GM04504 (cell line): Measurements from ENCODE around the gene STRBP.
"Not testable (repeated sequence)": the region's sequence is repeated elsewhere in the genome, so short reads cannot be mapped to it uniquely, and the experiment has no call there.

ENCODE experiments used
- DNase-seq: peaks from one replicate; pipeline ENCODE4 v3.0.0-alpha.2; 2012; ENCODE audit warnings: low read depth

The STRBP gene

GRCh38 chr9:123268465-123269259 is at the start of gene STRBP:
STRBP (minus strand) TSS chr9:123268586; CDS start chr9:123184134, 84,452 bp downstream.
- peak; percentile 48 for DNase-seq

DNA sequence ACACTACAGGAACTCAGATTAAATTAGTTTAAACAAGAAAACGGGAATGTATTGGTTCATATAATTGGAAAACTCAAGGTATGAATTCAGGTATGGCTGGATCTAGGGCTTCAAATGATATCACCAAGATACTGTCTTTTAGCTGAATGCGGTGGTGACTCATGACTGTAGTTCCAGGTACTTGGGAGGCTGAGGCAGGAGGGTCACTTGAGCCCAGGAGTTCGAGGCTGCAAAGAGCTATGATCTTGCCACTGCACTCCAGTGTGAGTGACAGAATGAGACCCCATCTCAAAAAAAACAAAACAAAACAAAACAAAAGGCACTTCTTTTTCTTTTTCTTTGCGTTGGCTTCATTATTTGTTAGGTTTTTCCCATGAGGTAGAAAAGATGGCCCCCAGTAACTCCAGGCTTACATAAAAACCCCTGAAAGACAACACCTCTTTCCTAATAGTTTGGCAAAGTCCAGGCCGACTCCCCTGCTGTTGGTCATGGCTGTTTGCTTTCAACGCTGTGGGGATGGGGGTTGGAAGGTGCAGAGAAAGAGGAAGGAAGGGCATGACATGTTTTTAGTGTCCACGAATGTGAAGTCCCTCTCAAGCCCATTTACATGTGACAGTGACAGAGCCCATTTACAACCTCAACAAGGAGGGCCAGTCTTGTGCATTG is 47.8 kb upstream of the STRBP start:
- no peak for DNase-seq

- DNase-seq: no peak
Measured at GRCh38 chr9:123315635-123316034, 47.2 kb upstream of the STRBP start.

GRCh38 chr9:123314617-123315016 is 46.2 kb upstream of the STRBP start:
- DNase-seq: no peak

DNA sequence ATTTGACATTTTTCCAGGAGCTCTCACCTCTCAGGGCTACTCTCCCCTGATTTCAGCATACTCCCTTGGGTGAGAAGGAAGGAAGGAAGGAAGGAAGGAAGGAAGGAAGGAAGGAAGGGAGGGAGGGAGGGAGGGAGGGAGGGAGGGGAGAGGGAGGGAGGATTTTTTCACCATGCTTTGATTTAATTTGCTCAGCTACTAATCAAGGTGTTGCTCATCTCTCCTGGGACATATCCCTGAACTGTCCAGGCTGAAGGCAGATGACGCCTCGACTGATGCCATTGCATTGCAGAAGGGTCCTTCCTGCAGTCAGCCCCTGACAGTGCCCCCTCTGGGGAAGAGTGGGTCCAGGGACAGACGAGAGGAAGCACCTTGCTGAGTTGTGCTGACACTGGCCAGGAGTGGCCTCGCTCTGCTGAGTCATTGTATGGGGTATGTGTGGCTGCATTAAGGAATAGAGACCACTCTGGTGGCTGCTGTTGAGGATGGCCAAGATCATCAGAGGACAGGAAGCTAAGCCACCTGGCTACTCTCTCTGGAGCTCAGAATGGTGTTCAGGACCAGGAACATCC is 44.0 kb upstream of the STRBP start:
- no peak for DNase-seq

DNA sequence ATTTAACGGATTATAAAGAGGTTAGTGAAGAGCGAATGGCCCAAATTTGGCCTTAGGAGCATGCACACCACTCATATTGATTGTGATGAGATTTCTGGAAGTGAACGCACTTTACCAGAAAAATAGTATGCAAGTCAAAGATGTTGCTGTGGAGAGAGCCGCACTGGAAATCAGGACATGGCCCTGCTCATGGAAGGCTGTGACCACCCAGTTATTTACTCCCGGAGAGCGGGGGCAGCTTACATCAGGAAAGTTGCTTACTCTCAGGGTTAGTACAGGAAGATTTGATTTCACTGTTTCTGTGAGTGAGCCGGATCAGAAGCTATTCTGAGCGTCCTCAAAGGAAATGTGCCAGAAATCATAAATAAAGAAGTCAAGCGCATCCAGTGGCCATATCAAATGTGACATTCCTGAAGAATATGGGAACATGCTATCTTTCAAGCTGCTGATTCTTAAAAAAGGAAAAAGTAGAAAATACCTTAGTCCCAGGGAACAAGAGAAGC is 42.9 kb upstream of the STRBP start:
- DNase-seq: no peak

- DNase-seq: no peak
Measured at GRCh38 chr9:123310551-123311249, 42.3 kb upstream of the STRBP start.

DNA sequence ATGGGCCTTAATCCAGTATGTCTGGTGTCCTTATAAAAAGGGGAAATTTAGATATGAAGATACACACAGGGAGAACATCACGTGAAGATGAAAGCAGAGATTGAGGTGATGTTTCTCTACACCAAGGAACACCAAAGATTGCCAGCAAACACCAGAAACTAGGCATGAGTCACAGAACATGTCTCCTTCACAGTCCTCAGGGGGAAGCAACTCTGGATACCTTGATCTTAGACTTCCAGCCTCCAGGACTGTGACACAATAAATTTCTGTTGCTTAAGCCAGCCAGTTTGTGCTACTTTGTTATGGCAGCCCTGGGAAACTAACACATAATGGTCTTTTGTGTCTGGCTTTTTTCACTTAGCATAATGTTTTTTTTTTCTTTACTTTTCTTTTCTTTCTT is 41.2 kb upstream of the STRBP start:
- no peak for DNase-seq

DNA sequence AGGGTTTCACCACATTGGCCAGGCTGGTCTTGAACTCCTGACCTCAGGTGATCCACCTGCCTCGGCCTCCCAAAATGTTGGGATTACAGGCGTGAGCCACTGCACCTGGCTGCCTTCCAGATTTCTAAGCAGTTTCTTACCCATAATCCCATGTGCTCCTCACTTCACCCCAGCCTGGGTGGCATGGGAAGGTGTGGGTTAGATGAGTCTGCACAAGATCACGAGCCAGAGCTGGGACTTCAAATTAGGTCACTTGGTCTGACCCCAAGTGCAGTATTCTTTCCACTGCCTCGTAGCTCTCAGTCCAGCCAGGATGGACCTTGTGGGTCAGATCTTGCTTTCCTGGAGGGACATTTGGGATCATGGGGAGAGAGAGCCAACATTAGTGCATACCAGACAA is 37.5 kb upstream of the STRBP start:
- DNase-seq: no peak

GRCh38 chr9:123304340-123304691 is 35.9 kb upstream of the STRBP start:
- DNase-seq: no peak

DNA sequence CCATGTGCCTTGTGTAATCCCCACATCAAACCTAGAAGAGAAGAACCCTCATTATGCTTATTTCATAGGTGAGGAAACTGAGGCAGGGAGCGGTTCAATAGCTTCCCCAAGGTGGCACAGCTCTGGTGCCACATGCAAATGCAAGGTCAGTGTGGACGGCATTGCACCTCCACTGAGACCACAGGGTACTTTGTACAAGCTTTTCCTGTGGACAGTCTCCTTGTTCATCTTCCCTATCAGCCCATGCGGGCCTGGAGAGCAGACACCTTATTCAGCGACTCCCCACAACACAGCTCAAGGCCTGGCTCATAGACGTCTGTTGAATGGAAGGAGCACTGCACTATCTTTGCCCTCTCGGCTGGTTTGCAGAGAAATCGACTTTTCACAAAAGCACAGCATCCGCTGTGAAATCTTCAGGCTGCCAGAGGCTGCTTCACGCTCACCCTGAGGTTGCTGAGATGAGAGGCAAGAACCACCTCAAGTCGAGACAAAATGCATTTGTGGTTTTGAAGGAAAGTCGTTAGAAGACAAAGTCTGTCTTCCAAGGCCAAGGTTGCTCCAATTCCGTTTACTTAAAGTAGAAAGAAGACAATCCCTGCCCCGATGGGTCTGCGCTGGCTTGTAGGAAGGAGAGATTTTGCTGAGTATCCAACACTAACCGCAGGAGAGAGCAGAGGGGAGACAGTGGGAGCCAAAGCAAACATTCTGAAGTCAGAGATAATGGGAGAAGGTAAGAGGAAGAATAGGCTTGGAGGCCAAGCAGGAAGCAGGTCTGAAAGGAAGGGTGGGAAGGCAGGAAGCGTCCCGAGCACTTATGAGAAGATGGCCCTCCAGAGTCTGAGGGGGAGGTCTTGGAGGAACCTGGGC is 34.2 kb upstream of the STRBP start:
- no peak for DNase-seq

DNA sequence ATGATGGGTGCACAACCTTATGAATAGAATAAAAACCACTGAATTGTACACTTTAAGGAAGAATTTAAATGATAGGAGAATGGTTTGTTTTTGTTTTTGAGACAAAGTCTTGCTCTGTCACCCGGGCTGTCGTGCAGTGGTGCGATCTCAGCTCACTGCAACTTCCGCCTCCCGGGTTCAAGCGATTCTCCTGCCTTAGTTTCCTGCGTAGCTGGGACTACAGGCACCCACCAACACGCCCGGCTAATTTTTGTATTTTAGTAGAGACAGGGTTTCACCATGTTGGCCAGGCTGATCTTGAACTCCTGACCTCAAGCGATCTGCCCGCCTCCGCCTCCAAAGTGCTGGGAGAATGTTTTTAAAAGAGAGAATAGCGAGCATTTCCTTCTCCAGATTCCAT is 33.5 kb upstream of the STRBP start:
- not testable (repeated sequence) for DNase-seq

DNA sequence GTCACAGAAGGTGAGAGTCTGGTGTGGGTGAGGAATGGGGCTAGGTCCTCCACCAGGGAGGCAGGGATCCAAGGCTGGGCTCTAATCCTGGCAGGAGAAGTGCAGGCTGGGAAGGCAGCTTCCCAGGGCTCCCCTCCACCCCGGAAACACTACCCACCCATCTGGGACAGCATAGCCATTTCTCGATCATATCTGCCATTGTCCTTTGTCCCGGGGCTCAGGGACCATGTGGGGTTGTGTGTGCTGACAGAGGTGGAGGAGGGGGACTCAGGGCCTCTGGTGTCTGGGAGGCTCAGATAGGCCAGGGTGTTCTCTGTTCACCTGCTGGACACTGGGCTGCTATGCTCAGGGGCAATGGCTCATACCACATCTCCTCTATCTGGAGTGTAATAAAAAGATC is 32.2 kb upstream of the STRBP start:
- no peak for DNase-seq

DNA sequence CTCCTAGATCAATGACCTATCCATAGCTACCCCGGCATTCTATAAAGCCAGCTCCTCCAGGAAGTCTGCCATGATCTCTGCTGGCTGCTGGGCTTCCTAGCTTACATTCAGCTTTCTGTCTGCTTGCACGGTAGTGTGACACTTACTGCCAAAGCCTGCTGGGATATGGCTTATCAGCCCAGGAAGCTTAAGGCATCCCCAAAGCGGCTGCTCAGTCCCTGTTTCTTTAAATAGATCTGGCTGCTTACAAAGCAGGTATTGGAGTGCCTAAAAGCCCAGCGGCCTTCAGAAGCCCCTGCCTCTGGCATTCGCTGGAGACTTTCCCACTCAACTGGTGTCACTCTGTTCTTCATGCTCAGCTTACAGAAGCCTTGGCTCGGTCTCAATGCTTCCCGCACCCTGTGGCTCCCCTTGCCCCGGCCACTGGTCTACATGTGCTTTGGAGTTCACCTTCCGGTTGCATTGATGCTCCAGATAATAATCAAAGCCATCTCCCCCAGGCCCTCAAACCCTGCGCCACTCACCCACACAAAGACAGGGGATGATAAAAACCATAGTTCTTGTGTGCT is 31.3 kb upstream of the STRBP start:
- DNase-seq: no peak

- DNase-seq: no peak
Measured at GRCh38 chr9:123296174-123296573, 27.8 kb upstream of the STRBP start.

DNA sequence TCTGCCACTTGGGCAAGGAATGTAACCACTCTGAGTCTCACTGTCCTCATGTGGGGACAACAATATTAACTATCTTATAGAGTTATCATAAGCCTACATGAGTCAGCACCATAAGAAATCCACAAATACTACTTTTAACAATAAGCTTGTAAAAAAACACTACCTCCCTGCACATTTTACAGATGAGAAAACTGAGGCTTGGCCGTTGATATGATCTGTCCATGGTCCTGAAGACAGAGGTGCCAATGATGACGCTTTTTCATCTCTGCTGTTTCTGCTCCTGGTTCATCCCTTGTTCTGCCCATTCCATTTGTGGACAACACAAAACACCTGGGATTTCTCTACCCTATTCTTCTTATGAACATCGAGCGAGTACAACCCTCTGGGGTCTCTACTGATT is 23.4 kb upstream of the STRBP start:
- no peak for DNase-seq

- DNase-seq: no peak
Measured at GRCh38 chr9:123290764-123291163, 22.4 kb upstream of the STRBP start.

DNA sequence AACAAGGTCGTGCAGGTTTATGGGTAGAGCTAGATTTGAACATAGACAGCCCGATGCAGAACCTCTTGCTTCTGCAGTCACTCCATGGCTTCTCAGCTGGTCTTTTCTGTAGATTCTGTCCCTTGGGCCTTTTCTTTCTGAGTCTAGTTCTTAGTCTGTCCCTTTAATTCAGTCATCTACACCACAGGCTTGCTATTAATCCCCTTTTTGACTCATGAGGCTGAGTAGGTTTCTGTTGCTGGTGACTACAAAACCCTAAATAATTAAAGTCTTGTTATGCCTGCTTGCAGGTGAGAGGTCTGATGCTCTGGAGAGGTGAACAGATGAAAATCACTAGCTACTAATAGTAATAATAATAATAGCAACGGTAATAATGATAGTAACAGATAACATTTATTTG is 19.3 kb upstream of the STRBP start:
- no peak for DNase-seq

DNA sequence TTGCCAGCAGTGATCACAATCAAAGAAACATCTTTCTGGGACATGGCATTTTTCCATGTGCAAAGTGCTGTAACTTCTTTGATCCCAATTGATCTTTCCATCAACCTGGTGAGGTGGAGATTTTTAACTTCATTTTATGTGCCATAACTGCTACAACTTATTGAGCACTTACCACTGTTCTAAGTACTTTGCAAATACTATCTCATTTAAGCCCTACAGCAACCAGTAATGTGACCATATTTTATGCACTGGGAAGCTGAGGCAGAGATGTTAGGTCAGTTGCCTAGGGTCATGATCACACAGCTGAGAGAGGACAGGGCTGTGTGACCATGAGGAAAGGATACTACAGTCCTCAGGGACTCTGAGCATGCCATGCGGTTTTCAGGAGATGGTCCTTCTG is 17.9 kb upstream of the STRBP start:
- DNase-seq: no peak

DNA sequence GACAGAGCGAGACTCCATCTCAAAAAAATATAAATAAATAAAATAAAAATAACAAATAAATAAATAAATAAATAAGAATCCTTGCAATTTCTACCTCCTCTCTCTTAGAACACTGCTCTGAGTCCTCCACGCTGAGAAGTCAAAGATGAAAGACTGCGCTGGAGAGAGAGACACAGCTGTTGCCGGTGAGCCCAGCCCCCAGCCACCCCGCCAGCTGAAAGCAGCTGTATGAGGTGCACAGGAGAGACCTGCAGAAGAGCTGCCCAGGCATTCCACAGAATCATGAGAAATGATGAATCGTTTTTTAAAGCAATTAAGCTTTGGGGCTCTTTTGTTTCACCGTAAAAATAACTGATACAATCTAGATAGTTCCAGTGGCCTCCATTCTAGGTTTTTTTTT is 16.3 kb upstream of the STRBP start:
- DNase-seq: no peak

- no peak for DNase-seq
Measured at GRCh38 chr9:123283455-123283854, 15.1 kb upstream of the STRBP start.
